Osteocyte (in vitro differentiated cells): Measurements from ENCODE around the gene TSPO. TPM values are rescaled to one million over a fixed set of nuclear protein-coding genes. Genes with fewer than 3 reads are reported as not detected.
A peak's percentile ranks its signal among the peaks of the same experiment; 100 is the strongest.

Source experiments
- DNase-seq: peaks from one replicate; pipeline ENCODE4 v3.0.0; 2021; ENCODE audit warnings: mixed read lengths; ENCODE audit not compliant: unreplicated experiment; ENCODE audit errors: extremely low spot score
- H3K27ac Mint-ChIP-seq: one replicate; pipeline ENCODE4 v1.8.0; 2021; ENCODE audit warnings: mild to moderate bottlenecking, mixed read lengths; ENCODE audit not compliant: unreplicated experiment
- H3K27me3 Mint-ChIP-seq: one replicate; pipeline ENCODE4 v1.8.0; 2021; ENCODE audit warnings: mixed read lengths; ENCODE audit not compliant: unreplicated experiment
- H3K36me3 Mint-ChIP-seq: one replicate; pipeline ENCODE4 v1.8.0; 2021; ENCODE audit warnings: mixed read lengths; ENCODE audit not compliant: unreplicated experiment
- H3K4me1 Mint-ChIP-seq: one replicate; pipeline ENCODE4 v1.8.0; 2021; ENCODE audit warnings: mixed read lengths; ENCODE audit not compliant: unreplicated experiment
- H3K4me3 Mint-ChIP-seq: one replicate; pipeline ENCODE4 v1.8.0; 2021; ENCODE audit warnings: mild to moderate bottlenecking, moderate library complexity, mixed read lengths; ENCODE audit not compliant: unreplicated experiment
- H3K9me3 Mint-ChIP-seq: one replicate; pipeline ENCODE4 v1.8.0; 2021; ENCODE audit warnings: mixed read lengths; ENCODE audit not compliant: unreplicated experiment
- total RNA-seq: library from RNA; stranded (reverse); gene quantifications from 2 replicates; pipeline ENCODE4 v1.2.1, GENCODE V29; 2021
- TF ChIP-seq, protein P1 (sequence below): fragments of 200-600 bp; sonication (generic); IDR thresholded peaks from 2 replicates; pipeline ENCODE4 v1.5.0; 2021; ENCODE audit warnings: antibody characterized with exemption, mild to moderate bottlenecking, moderate library complexity

Gene TSPO
- total RNA-seq, 1 donor from 2014 or later, result 70.6 TPM

- DNase-seq, result no peak
- no peak overlapping the region for H3K27ac Mint-ChIP-seq
- no peaks in the 10 kb centered on the region for H3K27me3 Mint-ChIP-seq
- H3K36me3 Mint-ChIP-seq, result peaks cover 10% of the 10 kb centered on the region
- H3K4me1 Mint-ChIP-seq, result peaks cover 20% of the 10 kb centered on the region
- H3K4me3 Mint-ChIP-seq, result no peak overlapping the region
- TF ChIP-seq, protein P1, sequence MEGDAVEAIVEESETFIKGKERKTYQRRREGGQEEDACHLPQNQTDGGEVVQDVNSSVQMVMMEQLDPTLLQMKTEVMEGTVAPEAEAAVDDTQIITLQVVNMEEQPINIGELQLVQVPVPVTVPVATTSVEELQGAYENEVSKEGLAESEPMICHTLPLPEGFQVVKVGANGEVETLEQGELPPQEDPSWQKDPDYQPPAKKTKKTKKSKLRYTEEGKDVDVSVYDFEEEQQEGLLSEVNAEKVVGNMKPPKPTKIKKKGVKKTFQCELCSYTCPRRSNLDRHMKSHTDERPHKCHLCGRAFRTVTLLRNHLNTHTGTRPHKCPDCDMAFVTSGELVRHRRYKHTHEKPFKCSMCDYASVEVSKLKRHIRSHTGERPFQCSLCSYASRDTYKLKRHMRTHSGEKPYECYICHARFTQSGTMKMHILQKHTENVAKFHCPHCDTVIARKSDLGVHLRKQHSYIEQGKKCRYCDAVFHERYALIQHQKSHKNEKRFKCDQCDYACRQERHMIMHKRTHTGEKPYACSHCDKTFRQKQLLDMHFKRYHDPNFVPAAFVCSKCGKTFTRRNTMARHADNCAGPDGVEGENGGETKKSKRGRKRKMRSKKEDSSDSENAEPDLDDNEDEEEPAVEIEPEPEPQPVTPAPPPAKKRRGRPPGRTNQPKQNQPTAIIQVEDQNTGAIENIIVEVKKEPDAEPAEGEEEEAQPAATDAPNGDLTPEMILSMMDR, result no peak
- H3K9me3 Mint-ChIP-seq, result no peaks in the 10 kb centered on the region
These were observed 15.0 kb downstream of the TSPO start for GRCh38 chr22:43166132-43166930.

GRCh38 chr22:43167001-43167589 is 15.7 kb downstream of the TSPO start:
- no peak overlapping the region for H3K27ac Mint-ChIP-seq
- TF ChIP-seq, protein P1, result no peak
- H3K27me3 Mint-ChIP-seq, result no peaks in the 10 kb centered on the region
- no peak overlapping the region for H3K4me3 Mint-ChIP-seq
- H3K36me3 Mint-ChIP-seq, result peaks cover 10% of the 10 kb centered on the region
- DNase-seq, result no peak
- H3K4me1 Mint-ChIP-seq, result peaks cover 20% of the 10 kb centered on the region
- no peaks in the 10 kb centered on the region for H3K9me3 Mint-ChIP-seq

GRCh38 chr22:43168471-43169309 is 17.3 kb downstream of the TSPO start:
- TF ChIP-seq, protein P1, result no peak
- H3K9me3 Mint-ChIP-seq, result no peaks in the 10 kb centered on the region
- H3K4me1 Mint-ChIP-seq, result peaks cover 20% of the 10 kb centered on the region
- H3K27me3 Mint-ChIP-seq, result no peaks in the 10 kb centered on the region
- peaks cover 13% of the 10 kb centered on the region for H3K36me3 Mint-ChIP-seq
- H3K4me3 Mint-ChIP-seq, result no peak overlapping the region
- DNase-seq, result no peak
- peak overlapping the region; percentile 64 for H3K27ac Mint-ChIP-seq

DNA sequence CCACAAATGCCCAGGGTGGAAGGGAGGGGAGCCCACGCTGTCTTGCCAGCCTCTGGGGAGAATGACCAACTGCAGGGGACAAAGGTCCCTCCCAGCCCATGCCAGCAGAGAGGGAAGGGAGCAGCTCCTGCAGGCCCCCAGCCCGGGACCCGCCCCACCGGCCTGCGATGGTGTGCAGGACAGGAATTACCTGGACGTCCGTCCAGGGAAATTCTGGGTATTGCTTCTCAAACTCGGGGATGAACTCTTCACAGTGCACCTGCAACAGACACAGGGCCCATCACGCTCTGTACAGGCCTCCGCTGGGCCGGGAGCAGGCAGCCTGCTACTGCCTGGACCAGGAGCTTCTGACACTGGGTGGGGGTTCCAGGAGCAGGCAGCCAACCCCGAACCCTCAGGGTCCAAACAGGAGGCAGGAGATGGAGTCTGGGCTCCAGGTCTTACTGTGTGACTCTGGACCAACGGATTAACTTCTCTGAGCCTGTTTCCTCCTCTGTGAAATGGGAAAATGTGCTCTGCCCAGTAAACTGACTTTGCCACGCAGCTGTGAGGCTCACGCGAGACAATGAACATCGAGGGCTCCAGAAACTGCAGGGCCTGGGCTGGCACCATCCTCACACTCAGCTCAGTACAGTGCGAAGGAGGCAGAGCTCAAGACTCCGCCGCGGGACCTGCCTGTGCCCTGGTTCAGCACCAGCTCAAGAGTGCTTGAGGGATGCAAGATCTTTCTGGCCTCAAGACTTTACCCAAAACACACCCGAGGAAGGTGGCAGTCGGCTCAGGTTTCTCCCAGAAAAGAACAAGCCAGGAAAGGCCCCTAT is 18.2 kb downstream of the TSPO start:
- no peak for DNase-seq
- no peak overlapping the region for H3K4me3 Mint-ChIP-seq
- H3K27me3 Mint-ChIP-seq, result no peaks in the 10 kb centered on the region
- H3K36me3 Mint-ChIP-seq, result peaks cover 13% of the 10 kb centered on the region
- H3K4me1 Mint-ChIP-seq, result peaks cover 16% of the 10 kb centered on the region
- no peaks in the 10 kb centered on the region for H3K9me3 Mint-ChIP-seq
- peak overlapping the region; percentile 64 for H3K27ac Mint-ChIP-seq
- TF ChIP-seq, protein P1, result no peak
